K562 (cell line): ENCODE measurements around the gene ZNF821. TPM values are rescaled to one million over a fixed set of nuclear protein-coding genes. Genes with fewer than 3 reads are reported as not detected.
"Not testable (repeated sequence)": the region's sequence is repeated elsewhere in the genome, so short reads cannot be mapped to it uniquely, and the experiment has no call there.

Experiments used
- ATAC-seq: fragments of 200-7000 bp; cut with Tn5 transposase; 3 replicates; pipeline ENCODE4 v1.9.1; 2020; ENCODE audit warnings: moderate library complexity
- BruUV-seq: library from RNA; stranded (reverse); fragments of 400-500 nt; replicated peaks from 2 replicates; lab custom pipeline; 2021; lab: Mats Ljungman, UMichigan
- CTCF ChIA-PET: fragments of 300-600 bp; formaldehyde crosslinking; extraction: SDS; loops from one replicate; lab custom pipeline; 2021; ENCODE audit warnings: low intra/inter-chr PET ratio; lab: Yijun Ruan, JAX
- POLR2A ChIA-PET: fragments of 300-600, 350-650 bp; sonication (Branson Sonifier 250); formaldehyde crosslinking; extraction: SDS; loops from one replicate; lab custom pipeline; 2021; ENCODE audit warnings: antibody characterized with exemption, inconsistent platforms; lab: Yijun Ruan, JAX
- DNase-seq, 4 experiments: peaks; one replicate each; pipeline versions ENCODE4 v3.0.0 to v3.0.0-alpha.2; 2011 to 2018; ENCODE audit warnings: low spot score in 3 of 4, mixed read lengths in 3 of 4; ENCODE audit errors: extremely low read depth in 1 of 4
- FAIRE-seq: peaks from 2 replicates; lab custom pipeline; 2011; peaks lifted over from hg19 to GRCh38; lab: Jason Lieb, UNC
- H2AFZ ChIP-seq: 2 replicates; pipeline ENCODE4 v1.6.0; 2011; ENCODE audit warnings: low read depth, low read length, control low read depth, inconsistent platforms
- H3K27ac ChIP-seq: fragments of 200-600 bp; 3 replicates; pipeline ENCODE4 v1.8.0; 2011; ENCODE audit warnings: low read depth, mild to moderate bottlenecking, control low read depth, inconsistent platforms, low read length, moderate library complexity, mixed read lengths; ENCODE audit errors: extremely low read depth
- H3K27me3 ChIP-seq, 2 experiments: fragments of 300-600 bp in 1 of 2; 2 replicates in 1 of 2; 3 replicates in 1 of 2; pipeline versions ENCODE4 v1.6.0 to v1.8.0; 2011; ENCODE audit warnings: inconsistent platforms in 2 of 2, low read length in 2 of 2, mild to moderate bottlenecking in 1 of 2, mixed read lengths in 1 of 2, moderate library complexity in 1 of 2; ENCODE audit not compliant: control insufficient read depth in 2 of 2, insufficient read depth in 2 of 2
- H3K36me3 ChIP-seq: fragments of 300-600 bp; 3 replicates; pipeline ENCODE4 v1.8.0; 2011; ENCODE audit warnings: mild to moderate bottlenecking, low read length, inconsistent platforms; ENCODE audit not compliant: control insufficient read depth, insufficient read depth
- H3K4me1 ChIP-seq, 2 experiments: fragments of 200-600 bp in 1 of 2; replicated peaks in 1 of 2; 2 replicates in 1 of 2; 3 replicates in 1 of 2; pipeline versions ENCODE4 v1.5.1 to v1.8.0; 2011; ENCODE audit warnings: inconsistent platforms in 2 of 2, low read length in 2 of 2, mild to moderate bottlenecking in 1 of 2, mixed read lengths in 1 of 2, moderate library complexity in 1 of 2; ENCODE audit not compliant: control insufficient read depth in 2 of 2, insufficient read depth in 2 of 2
- H3K4me2 ChIP-seq: 2 replicates; pipeline ENCODE4 v1.6.1; 2011; ENCODE audit warnings: low read length, control low read depth, inconsistent platforms, mixed read lengths; ENCODE audit not compliant: insufficient read depth
- H3K4me3 ChIP-seq: fragments of 200-600 bp; sonication (generic), shearing (Covaris generic); 2 replicates; pipeline ENCODE4 v1.5.1; 2016; ENCODE audit warnings: control low read depth, inconsistent platforms
- H3K79me2 ChIP-seq: fragments of 200-600 bp; 3 replicates; pipeline ENCODE4 v1.8.0; 2011; ENCODE audit warnings: low read length, inconsistent platforms; ENCODE audit not compliant: control insufficient read depth, insufficient read depth
- H3K9ac ChIP-seq, 2 experiments: 2 replicates each; pipeline versions ENCODE4 v1.6.0 to v1.6.1; 2011; ENCODE audit warnings: low read depth in 2 of 2, low read length in 2 of 2, control low read depth in 1 of 2, inconsistent platforms in 1 of 2, mild to moderate bottlenecking in 1 of 2, mixed read lengths in 1 of 2; ENCODE audit not compliant: insufficient read depth in 1 of 2
- H3K9me1 ChIP-seq: one replicate; pipeline ENCODE4 v1.6.0; 2011; ENCODE audit warnings: inconsistent platforms, mild to moderate bottlenecking, low read length, moderate library complexity; ENCODE audit not compliant: control insufficient read depth, insufficient read depth
- H3K9me3 ChIP-seq: replicated peaks from 2 replicates; pipeline ENCODE4 v1.5.1; 2011; ENCODE audit warnings: low read depth, low read length, inconsistent platforms; ENCODE audit not compliant: control insufficient read depth, insufficient read depth
- H4K20me1 ChIP-seq: replicated peaks from 2 replicates; pipeline ENCODE4 v1.6.1; 2011; ENCODE audit warnings: low read length, inconsistent platforms, mixed read lengths; ENCODE audit not compliant: control insufficient read depth, insufficient read depth
- MXI1 ChIP-seq: IDR thresholded peaks from 2 replicates; pipeline ENCODE4 v1.6.1; 2011; ENCODE audit warnings: low read depth, mild to moderate bottlenecking, improper control_type of control experiment, low read length
- PTTG1 ChIP-seq: fragments of 450-650 bp; IDR thresholded peaks from 2 replicates; pipeline ENCODE4 v1.6.1; 2016; ENCODE audit warnings: low read depth, mild to moderate bottlenecking, missing genetic modification characterization, missing compliant biosample characterization
- ZNF24 ChIP-seq: fragments of 450-650 bp; IDR thresholded peaks from 2 replicates; pipeline ENCODE4 v1.6.1; 2016
- WGBS: fragments of 100-300 bp; shearing (Covaris generic); methylation state at CpG from one replicate; pipeline ENCODE4 v1.1.6; 2016; ENCODE audit warnings: low coverage, mixed read lengths; ENCODE audit not compliant: insufficient coverage; ENCODE audit errors: missing lambda C conversion rate; 5-methylcytosine and 5-hydroxymethylcytosine counted together
- in situ Hi-C: fragments of 300-500 bp; cut with MboI; formaldehyde crosslinking; loops from 4 replicates; pipeline ENCODE4 v1.15.0; 2018; ENCODE audit warnings: inconsistent platforms, mixed read lengths
- intact Hi-C: fragments of 100-400 bp; cut with micrococcal nuclease; formaldehyde crosslinking; loops from 2 replicates; pipeline ENCODE4 v1.14.2; 2022
- polyA plus RNA-seq, 8 experiments: library from polyadenylated mRNA; depleted of rRNA in 4 of 8; stranded (reverse) in 5 of 8; unstranded in 3 of 8; fragments of >200 nt; fragmentation: Nextera tagmentation in 2 of 8; fragmentation: Illumina TruSeq in 1 of 8; extraction: Ambion mirVana in 2 of 8; extraction: Trizol in 1 of 8; gene quantifications; 2 replicates each; pipeline versions ENCODE4 v1.2.1 to v1.2.3, GENCODE V29; 2011 to 2014; ENCODE audit warnings: inconsistent platforms in 1 of 8, missing spikeins in 1 of 8
- total RNA-seq, 7 experiments: library from RNA; depleted of rRNA in 6 of 7; stranded (reverse); fragments of >200 nt in 6 of 7; fragmentation: Illumina TruSeq in 2 of 7; extraction: Trizol in 2 of 7; gene quantifications; 2 replicates each; pipeline versions ENCODE4 v1.2.1 to v1.2.3, GENCODE V29; 2011 to 2021; ENCODE audit warnings: low replicate concordance in 1 of 7

Gene ZNF821
- total and polyA plus RNA-seq, 9 of the 15 experiments (the other 6 are each of a cell fraction or from before 2014, with no cell fraction given), result 0.38 to 5.6 (median 3.6) TPM

DNA sequence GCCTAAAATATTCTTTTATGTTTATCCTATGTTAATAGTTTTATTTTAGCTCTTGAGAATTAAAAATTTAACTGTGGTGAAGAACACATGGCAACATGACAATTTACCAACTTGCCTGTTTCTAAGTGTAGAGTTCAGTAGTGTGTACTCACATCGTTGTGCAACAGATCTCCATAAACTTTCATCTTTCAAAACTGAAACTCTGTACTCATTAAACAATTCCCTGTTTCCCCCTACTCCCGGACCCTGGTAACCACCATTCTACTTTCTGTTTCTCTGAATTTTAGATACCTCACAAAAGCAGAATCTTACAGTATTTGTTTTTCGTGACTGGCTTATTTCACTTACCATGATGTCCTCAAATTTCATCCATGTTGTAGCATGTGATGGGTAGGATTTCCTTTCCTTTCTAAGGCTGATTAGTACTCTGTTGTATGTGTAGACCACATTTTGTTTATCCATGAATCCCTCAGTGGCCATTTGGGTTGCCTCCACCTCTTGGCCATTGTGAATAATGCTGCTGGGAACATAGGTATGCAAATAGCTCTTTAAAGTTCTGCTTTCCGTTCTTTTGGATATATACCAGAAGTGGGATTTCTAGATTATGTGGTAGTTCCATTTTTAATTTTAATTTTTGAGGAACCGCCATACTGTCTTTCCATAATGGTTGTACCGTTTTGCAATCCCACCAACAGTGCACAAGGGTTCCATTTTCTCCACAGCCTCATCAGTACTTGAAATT lies 28.7 kb upstream of the ZNF821 start:
- Histone ChIP-seq H3K79me2 (peaks cover 98% of the 10 kb centered on the region), H4K20me1 (peaks cover 17% of the 10 kb centered on the region; the same call in 1 of the 2 replicates), H3K4me3 (no peak overlapping the region), H3K36me3 (peaks cover 73% of the 10 kb centered on the region), H3K4me2 (no peak overlapping the region), H3K9me3 (no peaks in the 10 kb centered on the region), H3K4me1 (no peaks in the 10 kb centered on the region; a peak in 1 of 5 replicates), H3K27ac (no peak overlapping the region), H3K9me1 (no peaks in the 10 kb centered on the region), H2AFZ (no peak overlapping the region), H3K27me3 (no peaks in the 10 kb centered on the region), H3K9ac (no peak overlapping the region)
- intact Hi-C loops (no loop called here), in situ Hi-C loops (no loop called here)
- ATAC-seq (peak; percentile 45; the same call in 1 of the 3 replicates), DNase-seq (no peak), FAIRE-seq (no peak)
- TF ChIP-seq PTTG1 (tag) (no peak), ZNF24 (no peak)
- BruUV-seq, result no TSS peak
- 85% methylated on average over 6 of the region's 6 CpGs for WGBS
- CTCF ChIA-PET, result no interaction called here
- POLR2A ChIA-PET, result interaction anchor here (0.6 to 5.7 kb wide), 6 partner anchors 9 to 137 kb away, joined by 3 to 26 read pairs (median 4); no protein-coding TSS in a partner anchor

DNA sequence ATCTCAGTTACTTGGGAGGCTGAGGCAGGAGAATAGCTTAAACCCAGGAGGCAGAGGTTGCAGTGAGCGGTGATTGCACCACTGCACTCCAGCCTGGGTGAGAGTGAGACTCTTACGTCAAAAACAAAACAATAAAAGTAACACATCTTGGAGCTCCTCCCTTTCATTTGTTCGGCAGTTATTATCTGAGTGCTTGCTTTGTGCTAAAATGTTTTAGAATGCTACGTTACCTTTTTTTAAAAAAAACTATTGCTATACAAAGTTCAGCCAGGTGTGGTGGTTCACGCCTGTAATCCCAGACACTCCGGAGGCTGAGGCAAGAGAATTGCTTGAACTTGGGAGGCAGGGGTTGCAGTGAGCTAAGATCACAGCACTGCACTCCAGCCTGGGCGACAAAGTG lies 27.1 kb upstream of the ZNF821 start:
- ChIA-PET CTCF (no interaction called here), POLR2A (interaction anchor here (0.6 to 1.4 kb wide), 6 partner anchors 9 to 23 kb away, joined by 3 to 5 read pairs (median 3); partner anchors contain the start of gene IST1)
- in situ Hi-C loops, result no loop called here
- intact Hi-C loops, result no loop called here
- ATAC-seq (no peak), FAIRE-seq (no peak), DNase-seq (no peak)
- Histone ChIP-seq H3K27ac (no peak overlapping the region), H2AFZ (no peak overlapping the region), H3K4me1 (no peaks in the 10 kb centered on the region; a peak in 1 of 5 replicates), H3K36me3 (peaks cover 62% of the 10 kb centered on the region), H3K9me1 (no peaks in the 10 kb centered on the region), H3K79me2 (peaks cover 98% of the 10 kb centered on the region), H3K4me2 (no peak overlapping the region), H3K27me3 (no peaks in the 10 kb centered on the region), H3K4me3 (no peak overlapping the region), H3K9me3 (no peaks in the 10 kb centered on the region), H4K20me1 (peaks cover 20% of the 10 kb centered on the region; the same call in 1 of the 2 replicates), H3K9ac (no peak overlapping the region)
- no peak for TF ChIP-seq MXI1
- WGBS, result 97% methylated on average over 7 of the region's 7 CpGs
- BruUV-seq, result no TSS peak

DNA sequence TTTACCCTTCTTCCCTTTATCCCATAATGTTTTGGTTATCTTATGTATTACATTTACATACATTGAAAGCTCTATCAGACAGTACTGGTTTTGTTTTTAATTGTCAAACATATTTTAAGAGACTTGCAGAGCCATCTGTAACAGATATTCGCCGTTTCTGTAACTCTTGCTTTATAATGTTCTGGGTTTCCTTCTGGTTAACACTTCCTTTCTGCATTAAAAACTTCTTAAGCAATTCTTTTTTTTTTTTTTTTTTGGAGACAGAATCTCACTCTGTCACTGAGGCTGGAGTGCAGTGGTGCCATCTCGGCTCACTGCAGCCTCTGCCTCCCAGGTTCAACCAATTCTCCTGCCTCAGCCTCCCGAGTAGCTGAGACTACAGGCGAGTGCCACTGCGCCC lies 21.8 kb upstream of the ZNF821 start:
- H3K27ac ChIP-seq, FAIRE-seq, ATAC-seq, H3K4me3 ChIP-seq, H3K27me3 ChIP-seq, H3K9me3 ChIP-seq, BruUV-seq, H2AFZ ChIP-seq, CTCF ChIA-PET, H3K9me1 ChIP-seq, H3K4me2 ChIP-seq, intact Hi-C loops, DNase-seq, in situ Hi-C loops, H3K4me1 ChIP-seq, H3K9ac ChIP-seq: not testable (repeated sequence)
- H3K79me2 ChIP-seq, result peaks cover 99% of the 10 kb centered on the region
- WGBS, result 88% methylated on average over 6 of the region's 6 CpGs
- POLR2A ChIA-PET, result interaction anchor here (0.8 to 1.1 kb wide), 2 partner anchors 14 to 24 kb away, joined by 3 read pairs; no protein-coding TSS in a partner anchor
- H3K36me3 ChIP-seq, result peaks cover 30% of the 10 kb centered on the region
- H4K20me1 ChIP-seq, result peaks cover 31% of the 10 kb centered on the region; the same call in 1 of the 2 replicates
